Retinal pigment epithelial cell (primary cell): ENCODE results near the gene TSGA10IP.

ENCODE experiments used
- DNase-seq: peaks from one replicate; pipeline ENCODE4 v3.0.0-alpha.2; 2010; ENCODE audit warnings: low read depth
- H3K4me3 ChIP-seq: 2 replicates; pipeline ENCODE4 v1.5.1; 2011; ENCODE audit warnings: mild to moderate bottlenecking, low read length, control low read depth, moderate library complexity
- CTCF ChIP-seq: conservative IDR thresholded peaks from 2 replicates; pipeline ENCODE4 v1.5.1; 2011; ENCODE audit warnings: low read depth, low read length, control low read depth, inconsistent platforms

The TSGA10IP gene

GRCh38 chr11:65934014-65934413 lies 11.3 kb upstream of the TSGA10IP start:
- TF ChIP-seq CTCF: no peak
- no peak overlapping the region for H3K4me3 ChIP-seq
- no peak for DNase-seq

- H3K4me3 ChIP-seq: no peak overlapping the region
- TF ChIP-seq CTCF: no peak
Measured at GRCh38 chr11:65937766-65938165, 7.5 kb upstream of the TSGA10IP start.

GRCh38 chr11:65941720-65942310 lies 3.5 kb upstream of the TSGA10IP start:
- no peak overlapping the region for H3K4me3 ChIP-seq
- TF ChIP-seq CTCF: no peak
- DNase-seq: no peak

More at GRCh38 chr11:65937766-65938165, 7.5 kb upstream of the TSGA10IP start:
- no peak for DNase-seq

- DNase-seq: no peak
- no peak overlapping the region for H3K4me3 ChIP-seq
- TF ChIP-seq CTCF: no peak
Measured at GRCh38 chr11:65942531-65942930, 2.7 kb upstream of the TSGA10IP start.

GRCh38 chr11:65944191-65944590 lies 1.1 kb upstream of the TSGA10IP start:
- TF ChIP-seq CTCF: no peak
- no peak overlapping the region for H3K4me3 ChIP-seq

GRCh38 chr11:65944767-65945166 lies 513 bp upstream of the TSGA10IP start:
- no peak overlapping the region for H3K4me3 ChIP-seq
- DNase-seq: no peak
- TF ChIP-seq CTCF: no peak

More at GRCh38 chr11:65944191-65944590, 1.1 kb upstream of the TSGA10IP start:
- no peak for DNase-seq

GRCh38 chr11:65945941-65946558 lies 770 bp downstream of the TSGA10IP start:
- TF ChIP-seq CTCF: no peak
- no peak for DNase-seq
- no peak overlapping the region for H3K4me3 ChIP-seq
